Choroid plexus epithelial cell (primary cell): ENCODE measurements around the gene PSORS1C2.

Experiments
- DNase-seq: peaks from one replicate; pipeline ENCODE4 v3.0.0-alpha.2; 2010; ENCODE audit warnings: low read depth
- H3K4me3 ChIP-seq: 2 replicates; pipeline ENCODE4 v1.5.1; 2011; ENCODE audit warnings: low read depth, mild to moderate bottlenecking, control low read depth, low read length, moderate library complexity
- TF ChIP-seq, protein P1 (sequence below): conservative IDR thresholded peaks from 2 replicates; pipeline ENCODE4 v1.5.1; 2011; ENCODE audit warnings: low read depth, mild to moderate bottlenecking, control low read depth, inconsistent platforms, low read length, moderate library complexity

The PSORS1C2 gene

GRCh38 chr6:31115941-31116560 lies 22.8 kb downstream of the PSORS1C2 start:
- TF ChIP-seq, protein P1, sequence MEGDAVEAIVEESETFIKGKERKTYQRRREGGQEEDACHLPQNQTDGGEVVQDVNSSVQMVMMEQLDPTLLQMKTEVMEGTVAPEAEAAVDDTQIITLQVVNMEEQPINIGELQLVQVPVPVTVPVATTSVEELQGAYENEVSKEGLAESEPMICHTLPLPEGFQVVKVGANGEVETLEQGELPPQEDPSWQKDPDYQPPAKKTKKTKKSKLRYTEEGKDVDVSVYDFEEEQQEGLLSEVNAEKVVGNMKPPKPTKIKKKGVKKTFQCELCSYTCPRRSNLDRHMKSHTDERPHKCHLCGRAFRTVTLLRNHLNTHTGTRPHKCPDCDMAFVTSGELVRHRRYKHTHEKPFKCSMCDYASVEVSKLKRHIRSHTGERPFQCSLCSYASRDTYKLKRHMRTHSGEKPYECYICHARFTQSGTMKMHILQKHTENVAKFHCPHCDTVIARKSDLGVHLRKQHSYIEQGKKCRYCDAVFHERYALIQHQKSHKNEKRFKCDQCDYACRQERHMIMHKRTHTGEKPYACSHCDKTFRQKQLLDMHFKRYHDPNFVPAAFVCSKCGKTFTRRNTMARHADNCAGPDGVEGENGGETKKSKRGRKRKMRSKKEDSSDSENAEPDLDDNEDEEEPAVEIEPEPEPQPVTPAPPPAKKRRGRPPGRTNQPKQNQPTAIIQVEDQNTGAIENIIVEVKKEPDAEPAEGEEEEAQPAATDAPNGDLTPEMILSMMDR = no peak
- DNase-seq = no peak
- H3K4me3 ChIP-seq = no peak overlapping the region

DNA sequence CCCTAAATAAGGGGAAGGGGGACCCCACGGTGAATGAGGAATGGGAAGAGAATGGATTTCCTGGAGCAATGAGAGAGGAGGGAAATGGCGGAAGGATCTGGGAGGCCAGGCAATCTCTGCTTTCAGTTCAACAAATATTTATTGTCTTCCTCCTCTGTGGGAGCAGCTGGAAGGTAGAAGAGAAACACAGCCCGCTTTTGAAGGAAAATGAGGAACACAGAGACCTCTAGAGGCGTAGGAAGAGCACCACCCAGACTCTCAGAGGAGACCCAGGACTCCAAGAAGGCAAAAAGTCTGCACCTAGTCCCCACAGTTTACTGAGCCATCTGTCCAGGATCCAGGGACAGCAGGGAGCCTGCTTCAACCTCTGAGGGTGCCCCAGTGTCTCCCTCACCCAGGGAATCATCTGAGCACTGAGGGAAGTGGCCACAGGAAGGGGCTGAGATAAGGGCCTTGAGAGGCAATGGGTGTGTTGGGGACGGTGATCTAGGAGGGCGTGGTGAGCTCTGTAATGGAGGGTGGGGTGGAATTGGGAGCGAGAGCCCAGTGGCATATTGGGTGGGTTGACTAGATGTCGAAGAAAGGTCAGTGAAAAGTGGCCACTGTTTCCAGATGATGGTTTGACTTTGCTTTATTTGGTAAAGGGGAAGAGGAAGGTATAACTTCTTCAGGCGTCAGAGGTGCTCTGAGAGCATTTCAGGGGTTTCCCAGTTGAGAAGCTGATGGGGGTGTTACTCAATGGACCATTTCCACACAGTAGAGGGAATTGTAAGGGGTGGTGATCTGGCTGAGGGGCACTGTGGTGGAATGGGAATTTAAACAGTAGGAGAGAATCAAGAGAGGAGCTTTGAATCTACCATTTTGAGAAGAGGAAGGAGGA lies 23.7 kb downstream of the PSORS1C2 start:
- DNase-seq = peak; percentile 47
- H3K4me3 ChIP-seq = no peak overlapping the region

DNA sequence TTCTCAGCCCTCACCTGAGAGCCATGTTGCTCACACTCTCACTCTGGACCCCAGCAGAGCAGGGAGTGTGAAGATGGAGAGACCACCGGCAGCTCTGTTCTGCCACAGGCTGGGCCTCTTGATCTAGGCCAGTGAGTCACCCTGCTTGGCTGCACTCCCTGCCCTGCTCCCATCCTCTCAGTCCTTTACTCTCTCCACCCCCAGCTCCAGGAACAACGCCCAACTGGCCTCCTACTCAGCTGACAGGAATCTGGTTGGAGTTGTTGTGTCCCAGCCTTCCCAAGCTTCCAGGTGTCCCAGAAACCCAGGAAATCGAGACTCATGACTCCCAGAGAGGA lies 24.4 kb downstream of the PSORS1C2 start, which contains the start of gene PSORS1C1:
Gene PSORS1C1 (plus strand): TSS at position 260 of the 338 bp plus-strand sequence. CDS start 14,833 bp downstream, outside the sequence.
- peak; percentile 89 for DNase-seq
- H3K4me3 ChIP-seq = peak within 1 kb of the TSS; percentile 22
- TF ChIP-seq, protein P1 = no peak

More for the DNA sequence above, 23.7 kb downstream of the PSORS1C2 start:
- TF ChIP-seq, protein P1 = peak; percentile 24

- TF ChIP-seq, protein P1 = no peak
- peak; percentile 53 for DNase-seq
- H3K4me3 ChIP-seq = no peak overlapping the region
Measured at GRCh38 chr6:31113861-31114540, 24.9 kb downstream of the PSORS1C2 start.

DNA sequence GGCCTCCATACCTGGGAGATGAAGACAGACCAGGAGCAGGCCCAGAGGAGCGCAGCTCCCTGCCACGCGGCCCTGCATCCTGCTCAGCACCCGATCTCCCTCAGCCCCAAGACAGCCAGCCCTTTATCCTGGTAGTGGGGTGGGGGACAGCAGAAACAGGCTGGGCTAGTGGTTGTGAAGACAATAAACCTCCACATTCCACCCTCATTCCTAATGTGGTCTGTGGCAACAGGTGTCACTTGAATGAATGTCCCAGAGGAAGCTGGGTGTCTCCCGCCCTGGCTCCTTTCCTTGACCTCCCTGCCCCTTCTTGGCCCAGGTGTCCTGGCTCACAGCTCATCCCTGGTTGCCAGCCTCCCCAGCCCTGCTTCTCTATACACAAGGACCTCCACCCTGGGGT lies 26.4 kb downstream of the PSORS1C2 start, which contains the start of gene C6orf15:
Gene C6orf15 (minus strand): TSS at position 98 of the 400 bp plus-strand sequence. CDS start 20 bp downstream, at position 78.
- DNase-seq = no peak
- TF ChIP-seq, protein P1 = no peak
- no peak within 1 kb of the TSS for H3K4me3 ChIP-seq

DNA sequence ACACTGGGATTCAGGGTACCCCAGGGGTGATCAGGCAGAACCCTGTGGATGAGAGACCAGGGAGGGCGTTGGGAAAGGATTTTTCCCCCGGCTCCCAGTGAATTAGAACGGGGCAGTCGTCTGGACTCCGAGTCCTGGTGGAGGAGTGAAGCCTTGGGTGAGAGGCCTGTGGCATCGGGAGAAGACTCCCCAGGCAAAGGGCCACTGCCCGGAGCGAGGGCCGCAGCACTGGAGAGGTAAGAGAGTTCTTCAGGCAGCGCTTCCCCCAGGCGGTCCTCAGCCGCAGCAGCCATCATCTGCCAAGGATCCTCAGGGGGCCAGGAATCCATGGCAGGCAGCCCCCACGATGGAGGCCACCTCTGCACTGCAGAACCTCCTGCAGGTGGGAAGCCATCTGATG lies 27.2 kb downstream of the PSORS1C2 start:
- no peak overlapping the region for H3K4me3 ChIP-seq
- TF ChIP-seq, protein P1 = no peak
- no peak for DNase-seq
